Testis (tissue), 3 donors: ENCODE results near the gene GK2. TPM values are rescaled to one million over a fixed set of nuclear protein-coding genes. Genes with fewer than 3 reads are reported as not detected.

Experiments used
- DNase-seq: peaks from one replicate; pipeline ENCODE4 v3.0.0-alpha.2; 2019
- H3K27ac ChIP-seq, 2 donors: fragments of 200-600 bp; sonication (generic); one replicate each; pipeline ENCODE4 v1.5.1; 2019
- H3K27me3 ChIP-seq: fragments of 200-600 bp; sonication (generic); one replicate; pipeline ENCODE4 v1.5.1; 2019
- H3K36me3 ChIP-seq: fragments of 200-600 bp; sonication (generic); one replicate; pipeline ENCODE4 v1.5.1; 2017; ENCODE audit warnings: low read depth; ENCODE audit errors: missing control alignments
- H3K4me1 ChIP-seq: fragments of 200-600 bp; sonication (generic); one replicate; pipeline ENCODE4 v1.5.1; 2019
- H3K4me3 ChIP-seq, 2 donors: fragments of 200-600 bp; sonication (generic); one replicate each; pipeline ENCODE4 v1.5.1; 2017 to 2019
- H3K9me3 ChIP-seq: fragments of 200-600 bp; sonication (generic); one replicate; pipeline ENCODE4 v1.5.1; 2017
- POLR2A ChIP-seq: fragments of 450-650 bp; IDR thresholded peaks from one replicate; pipeline ENCODE4 v1.6.1; 2017; ENCODE audit warnings: antibody characterized with exemption, mild to moderate bottlenecking, moderate library complexity
- WGBS, 2 donors: methylation state at CpG; one replicate each; pipeline ENCODE4 v1.1.5; 2018; 5-methylcytosine and 5-hydroxymethylcytosine counted together
- intact Hi-C: fragments of 100-400 bp; cut with DNase I; formaldehyde crosslinking; loops from one replicate; pipeline ENCODE4 v1.15.1; 2023; ENCODE audit warnings: low total_unique reads
- polyA plus RNA-seq: library from polyadenylated mRNA; stranded (reverse); fragments of 350-450 nt; fragmentation: Illumina TruSeq; extraction: RNeasy Lipid Tissue Mini Kit (QIAGEN cat#74804); gene quantifications from one replicate; pipeline ENCODE4 v1.2.3, GENCODE V29; 2014; ENCODE audit warnings: low read depth, low replicate concordance; ENCODE audit not compliant: insufficient read depth
- total RNA-seq, 2 donors: library from RNA; depleted of rRNA; stranded (reverse); fragments of >200 nt; gene quantifications; one replicate each; pipeline ENCODE4 v1.2.3, GENCODE V29; 2016
- TF ChIP-seq, protein P1 (sequence below), 3 experiments: fragments of 450-650 bp in 2 of 3; fragments of 200-600 bp in 1 of 3; sonication (generic) in 1 of 3; IDR thresholded peaks; one replicate each; pipeline ENCODE4 v1.5.1; 2016 to 2019; ENCODE audit warnings: antibody characterized with exemption in 3 of 3, mild to moderate bottlenecking in 2 of 3, moderate library complexity in 1 of 3

GK2 gene
- total and polyA plus RNA-seq, 3 donors from 2014 or later = 29.0 to 201 (median 43.7) TPM

DNA sequence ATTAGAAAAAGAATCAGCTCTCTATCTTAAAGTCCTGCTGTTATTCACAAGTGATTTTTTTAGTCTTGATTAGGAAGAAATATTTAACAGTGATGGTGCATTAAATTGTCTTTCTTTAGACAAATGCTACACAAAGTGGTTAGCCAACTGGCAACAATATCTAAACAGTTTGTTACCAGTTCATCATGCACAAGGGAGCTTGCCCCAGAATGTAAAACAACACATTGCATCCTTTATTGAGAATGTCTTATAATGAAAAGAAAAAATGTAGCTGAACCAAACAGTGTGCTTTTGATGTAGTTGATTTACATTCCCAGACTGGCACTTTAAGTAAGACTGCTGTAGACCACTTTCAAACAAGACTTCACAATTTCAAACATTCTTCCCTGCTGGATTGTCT is 48.0 kb downstream of the GK2 start:
- no peaks in the 10 kb centered on the region for H3K4me1 ChIP-seq
- DNase-seq = no peak
- intact Hi-C loops = no loop called here
- no peak overlapping the region for H3K27ac ChIP-seq
- no peaks in the 10 kb centered on the region for H3K36me3 ChIP-seq
- H3K27me3 ChIP-seq = no peaks in the 10 kb centered on the region
- TF ChIP-seq, protein P1, sequence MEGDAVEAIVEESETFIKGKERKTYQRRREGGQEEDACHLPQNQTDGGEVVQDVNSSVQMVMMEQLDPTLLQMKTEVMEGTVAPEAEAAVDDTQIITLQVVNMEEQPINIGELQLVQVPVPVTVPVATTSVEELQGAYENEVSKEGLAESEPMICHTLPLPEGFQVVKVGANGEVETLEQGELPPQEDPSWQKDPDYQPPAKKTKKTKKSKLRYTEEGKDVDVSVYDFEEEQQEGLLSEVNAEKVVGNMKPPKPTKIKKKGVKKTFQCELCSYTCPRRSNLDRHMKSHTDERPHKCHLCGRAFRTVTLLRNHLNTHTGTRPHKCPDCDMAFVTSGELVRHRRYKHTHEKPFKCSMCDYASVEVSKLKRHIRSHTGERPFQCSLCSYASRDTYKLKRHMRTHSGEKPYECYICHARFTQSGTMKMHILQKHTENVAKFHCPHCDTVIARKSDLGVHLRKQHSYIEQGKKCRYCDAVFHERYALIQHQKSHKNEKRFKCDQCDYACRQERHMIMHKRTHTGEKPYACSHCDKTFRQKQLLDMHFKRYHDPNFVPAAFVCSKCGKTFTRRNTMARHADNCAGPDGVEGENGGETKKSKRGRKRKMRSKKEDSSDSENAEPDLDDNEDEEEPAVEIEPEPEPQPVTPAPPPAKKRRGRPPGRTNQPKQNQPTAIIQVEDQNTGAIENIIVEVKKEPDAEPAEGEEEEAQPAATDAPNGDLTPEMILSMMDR (IDR thresholded peaks at IDR 0.05) = no peak
- no peak for TF ChIP-seq POLR2A
- no peaks in the 10 kb centered on the region for H3K9me3 ChIP-seq
- no peak overlapping the region for H3K4me3 ChIP-seq

DNA sequence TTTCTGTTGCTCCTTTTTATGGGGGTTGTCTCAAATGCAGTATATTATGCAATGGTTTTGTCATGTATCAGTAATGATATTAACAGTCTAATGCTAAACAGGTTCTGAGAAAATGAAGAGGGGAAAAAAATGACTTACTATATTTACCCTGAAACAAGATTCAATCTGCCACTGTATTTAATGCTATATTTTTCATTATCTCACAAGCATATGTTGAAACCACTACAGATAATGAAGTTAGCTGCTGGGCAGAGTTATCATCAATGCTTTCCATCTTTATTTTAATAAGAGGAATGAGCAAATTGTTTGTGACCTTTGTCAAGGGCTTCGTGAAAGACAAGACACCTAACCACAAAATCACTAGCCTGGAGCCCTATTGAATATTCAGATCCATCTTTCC is 49.6 kb downstream of the GK2 start:
- Histone ChIP-seq H3K9me3 (no peaks in the 10 kb centered on the region), H3K27ac (no peak overlapping the region), H3K36me3 (no peaks in the 10 kb centered on the region), H3K4me3 (no peak overlapping the region), H3K27me3 (no peaks in the 10 kb centered on the region), H3K4me1 (no peaks in the 10 kb centered on the region)
- no peak for DNase-seq
- TF ChIP-seq, protein P1 (IDR thresholded peaks at IDR 0.05) = no peak
- TF ChIP-seq POLR2A = no peak
- intact Hi-C loops = no loop called here
- WGBS, 2 donors = 85 to 88% methylated on average over 1 of the region's 1 CpG

DNA sequence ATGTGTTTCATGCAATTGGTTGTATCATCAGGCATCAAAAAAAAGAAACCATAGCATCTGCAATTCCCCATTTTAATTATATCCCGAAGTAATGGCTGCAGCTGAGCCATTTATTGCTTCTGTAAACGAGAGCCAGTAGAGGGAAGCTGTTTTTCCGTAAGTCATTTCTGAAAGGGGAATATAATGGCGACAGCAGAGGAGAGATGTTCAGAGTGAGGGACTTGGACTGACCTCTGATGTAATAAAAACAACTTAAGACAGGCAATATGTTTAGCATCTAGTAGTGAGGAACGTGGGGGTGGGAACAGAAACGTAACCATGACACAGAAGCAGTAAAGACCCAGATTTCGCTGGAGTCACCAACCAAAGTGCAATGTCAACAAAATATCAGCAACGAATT is 50.7 kb downstream of the GK2 start:
- 52 to 53% methylated on average over 8 of the region's 8 CpGs for WGBS, 2 donors
- no peaks in the 10 kb centered on the region for H3K4me1 ChIP-seq
- no peak overlapping the region for H3K27ac ChIP-seq
- TF ChIP-seq, protein P1 (IDR thresholded peaks at IDR 0.05) = no peak
- TF ChIP-seq POLR2A = no peak
- no peaks in the 10 kb centered on the region for H3K36me3 ChIP-seq
- no peaks in the 10 kb centered on the region for H3K27me3 ChIP-seq
- H3K9me3 ChIP-seq = no peaks in the 10 kb centered on the region
- H3K4me3 ChIP-seq = no peak overlapping the region
- DNase-seq = no peak
- intact Hi-C loops = no loop called here

Other genes with a start within 250 kb of the GK2 start
- gene NAA11, start 82.2 kb downstream of the GK2 start, total RNA-seq = 10 to 100 TPM; 17.2 to 23.0 TPM
- 17.9 TPM for gene NAA11, start 82.2 kb downstream of the GK2 start, polyA plus RNA-seq